Transverse colon (tissue), 3 donors: ENCODE results near the gene KCTD17.

ENCODE experiments used
- EP300 ChIP-seq: sonication (generic); formaldehyde crosslinking; IDR thresholded peaks from one replicate; pipeline ENCODE4 v1.6.1; 2017; ENCODE audit warnings: antibody characterized with exemption, low read depth
- TF ChIP-seq, protein P1 (sequence below), 5 experiments: fragments of 200-600 bp in 3 of 5; fragments of 450-650 bp in 2 of 5; sonication (generic) in 3 of 5; IDR thresholded peaks; 1 replicate in 2 of 5; 2 replicates in 3 of 5; pipeline ENCODE4 v1.5.1; 2016 to 2017; ENCODE audit warnings: antibody characterized with exemption in 5 of 5, inconsistent platforms in 3 of 5, mild to moderate bottlenecking in 2 of 5, moderate library complexity in 1 of 5

DNA sequence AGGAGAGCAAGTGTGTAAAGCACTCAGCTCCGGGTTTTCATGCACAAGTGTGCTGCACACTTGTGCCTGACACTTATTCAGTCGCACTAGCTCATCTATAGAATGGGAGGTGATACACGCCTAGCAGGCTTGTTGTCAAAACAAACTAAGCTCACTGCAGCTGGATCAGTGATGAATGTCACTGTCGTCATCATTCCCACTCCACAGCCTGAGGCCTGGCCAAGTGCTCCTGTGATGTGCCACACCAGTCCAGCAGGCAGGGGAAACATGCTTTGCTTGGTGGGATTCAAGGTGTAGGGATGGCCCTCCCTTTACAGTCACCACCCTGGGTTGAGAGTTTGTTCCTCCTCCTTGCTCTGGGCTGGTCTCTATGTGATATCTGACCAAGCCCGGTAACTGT is 25.2 kb upstream of the KCTD17 start:
- TF ChIP-seq, protein P1, sequence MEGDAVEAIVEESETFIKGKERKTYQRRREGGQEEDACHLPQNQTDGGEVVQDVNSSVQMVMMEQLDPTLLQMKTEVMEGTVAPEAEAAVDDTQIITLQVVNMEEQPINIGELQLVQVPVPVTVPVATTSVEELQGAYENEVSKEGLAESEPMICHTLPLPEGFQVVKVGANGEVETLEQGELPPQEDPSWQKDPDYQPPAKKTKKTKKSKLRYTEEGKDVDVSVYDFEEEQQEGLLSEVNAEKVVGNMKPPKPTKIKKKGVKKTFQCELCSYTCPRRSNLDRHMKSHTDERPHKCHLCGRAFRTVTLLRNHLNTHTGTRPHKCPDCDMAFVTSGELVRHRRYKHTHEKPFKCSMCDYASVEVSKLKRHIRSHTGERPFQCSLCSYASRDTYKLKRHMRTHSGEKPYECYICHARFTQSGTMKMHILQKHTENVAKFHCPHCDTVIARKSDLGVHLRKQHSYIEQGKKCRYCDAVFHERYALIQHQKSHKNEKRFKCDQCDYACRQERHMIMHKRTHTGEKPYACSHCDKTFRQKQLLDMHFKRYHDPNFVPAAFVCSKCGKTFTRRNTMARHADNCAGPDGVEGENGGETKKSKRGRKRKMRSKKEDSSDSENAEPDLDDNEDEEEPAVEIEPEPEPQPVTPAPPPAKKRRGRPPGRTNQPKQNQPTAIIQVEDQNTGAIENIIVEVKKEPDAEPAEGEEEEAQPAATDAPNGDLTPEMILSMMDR (IDR thresholded peaks at IDR 0.05), result no peak
- no peak for TF ChIP-seq EP300
